NOMO-1 treated with DMSO at 0.1 percent for 48 hours (cell line): ENCODE results near the gene RIMS1.
A peak's percentile ranks its signal among the peaks of the same experiment; 100 is the strongest.

ENCODE experiments used
- DNase-seq: peaks from one replicate; lab custom pipeline; 2025; ENCODE audit not compliant: unreplicated experiment; lab: John Stamatoyannopoulos, UW

Gene RIMS1

GRCh38 chr6:72081871-72082270 is 195.5 kb downstream of the RIMS1 start:
- peak; percentile 42 for DNase-seq

- no peak for DNase-seq
Observed at GRCh38 chr6:72083976-72084375, 197.6 kb downstream of the RIMS1 start.

- DNase-seq, result no peak
Observed at GRCh38 chr6:72084992-72085569, 198.7 kb downstream of the RIMS1 start.

- no peak for DNase-seq
Observed at GRCh38 chr6:72094506-72094905, 208.2 kb downstream of the RIMS1 start.

- no peak for DNase-seq
Observed at GRCh38 chr6:72102561-72102960, 216.2 kb downstream of the RIMS1 start.

- no peak for DNase-seq
Observed at GRCh38 chr6:72111611-72112010, 225.3 kb downstream of the RIMS1 start.

- DNase-seq, result no peak
Observed at GRCh38 chr6:72130327-72130726, 244.0 kb downstream of the RIMS1 start.

GRCh38 chr6:72132427-72132826 is 246.1 kb downstream of the RIMS1 start:
- no peak for DNase-seq

- no peak for DNase-seq
Observed at GRCh38 chr6:72132851-72133250, 246.5 kb downstream of the RIMS1 start.

GRCh38 chr6:72133324-72133723 is 247.0 kb downstream of the RIMS1 start:
- no peak for DNase-seq

GRCh38 chr6:72140795-72141194 is 254.4 kb downstream of the RIMS1 start:
- no peak for DNase-seq

GRCh38 chr6:72149715-72150114 is 263.4 kb downstream of the RIMS1 start:
- DNase-seq, result no peak

- DNase-seq, result no peak
Observed at GRCh38 chr6:72151742-72152141, 265.4 kb downstream of the RIMS1 start.

GRCh38 chr6:72175916-72176315 is 289.6 kb downstream of the RIMS1 start:
- no peak for DNase-seq

GRCh38 chr6:72182337-72183246 is 296.2 kb downstream of the RIMS1 start:
- no peak for DNase-seq

GRCh38 chr6:72203983-72204382 is 317.6 kb downstream of the RIMS1 start:
- no peak for DNase-seq

- no peak for DNase-seq
Observed at GRCh38 chr6:72205500-72205899, 319.1 kb downstream of the RIMS1 start.

GRCh38 chr6:72206606-72207005 is 320.3 kb downstream of the RIMS1 start:
- no peak for DNase-seq

GRCh38 chr6:72212686-72213085 is 326.3 kb downstream of the RIMS1 start:
- DNase-seq, result no peak

- no peak for DNase-seq
Observed at GRCh38 chr6:72213654-72214053, 327.3 kb downstream of the RIMS1 start.

GRCh38 chr6:72216222-72217068 is 330.1 kb downstream of the RIMS1 start:
- DNase-seq, result no peak

- no peak for DNase-seq
Observed at GRCh38 chr6:72217626-72218025, 331.3 kb downstream of the RIMS1 start.
